Uterus (tissue), 4 donors: ENCODE results near the gene ALS2CL. TPM values are rescaled to one million over a fixed set of nuclear protein-coding genes. Genes with fewer than 3 reads are reported as not detected.

ENCODE experiments used
- DNase-seq, 2 donors: peaks; one replicate each; pipeline ENCODE4 v3.0.0-alpha.2; 2019 to 2020
- H3K27ac ChIP-seq, 2 donors: fragments of 200-600 bp; sonication (generic); 1 replicate in 1 of 2; 2 replicates in 1 of 2; pipeline ENCODE4 v1.5.1; 2016 to 2018
- H3K27me3 ChIP-seq, 2 donors: fragments of 200-600 bp; sonication (generic); one replicate each; pipeline ENCODE4 v1.5.1; 2018 to 2019; ENCODE audit warnings: control low read depth in 1 of 2
- H3K36me3 ChIP-seq, 2 donors: fragments of 200-600 bp; sonication (generic); one replicate each; pipeline ENCODE4 v1.5.1; 2019; ENCODE audit warnings: control low read depth in 1 of 2
- H3K4me1 ChIP-seq, 2 donors: fragments of 200-600 bp; sonication (generic); one replicate each; pipeline ENCODE4 v1.5.1; 2018 to 2019; ENCODE audit warnings: control low read depth in 1 of 2
- H3K4me3 ChIP-seq, 2 donors: fragments of 200-600 bp; sonication (generic); 1 replicate in 1 of 2; 2 replicates in 1 of 2; pipeline ENCODE4 v1.5.1; 2018 to 2019; ENCODE audit warnings: mild to moderate bottlenecking in 1 of 2
- H3K9me3 ChIP-seq, 2 donors: fragments of 200-600 bp; sonication (generic); one replicate each; pipeline ENCODE4 v1.5.1; 2019; ENCODE audit warnings: control low read depth in 1 of 2
- CTCF ChIP-seq, 4 experiments: fragments of 200-600 bp in 2 of 4; fragments of 450-650 bp in 2 of 4; sonication (generic) in 2 of 4; IDR thresholded peaks; one replicate each; pipeline ENCODE4 v1.5.1; 2016 to 2019; ENCODE audit warnings: antibody characterized with exemption in 4 of 4, mild to moderate bottlenecking in 2 of 4, moderate library complexity in 1 of 4
- POLR2A ChIP-seq, 2 donors: fragments of 450-650 bp; IDR thresholded peaks; one replicate each; pipeline ENCODE4 v1.6.1; 2016; ENCODE audit warnings: antibody characterized with exemption in 2 of 2, mild to moderate bottlenecking in 1 of 2, moderate library complexity in 1 of 2
- intact Hi-C: fragments of 100-400 bp; cut with DNase I; formaldehyde crosslinking; loops from one replicate; pipeline ENCODE4 v1.15.1; 2023; ENCODE audit warnings: low total_unique reads
- total RNA-seq, 4 donors: library from RNA; depleted of rRNA in 3 of 4; stranded (reverse); fragments of >200 nt in 3 of 4; gene quantifications; one replicate each; pipeline versions ENCODE4 v1.1.0 to v1.2.4, GENCODE V29; 2014 to 2023
- donor health status: DM: yes; HTN: yes; CAD: no.

ALS2CL gene
- total RNA-seq, 4 donors from 2014 or later = 15.7 to 75.3 (median 31.5) TPM

- Histone ChIP-seq H3K27me3 (no peaks in the 10 kb centered on the region), H3K4me1 (no peaks in the 10 kb centered on the region), H3K27ac (no peak overlapping the region), H3K9me3 (no peaks in the 10 kb centered on the region), H3K36me3 (no peaks in the 10 kb centered on the region), H3K4me3 (no peak overlapping the region)
- DNase-seq = no peak
- intact Hi-C loops = no loop called here
- TF ChIP-seq CTCF (IDR thresholded peaks at IDR 0.05) (no peak), POLR2A (IDR thresholded peaks at IDR 0.05) (no peak)
These were observed 21.4 kb upstream of the ALS2CL start for GRCh38 chr3:46714728-46715506.

- no peak overlapping the region for H3K27ac ChIP-seq
- TF ChIP-seq CTCF (IDR thresholded peaks at IDR 0.05) (no peak), POLR2A (IDR thresholded peaks at IDR 0.05) (no peak)
- no peaks in the 10 kb centered on the region for H3K36me3 ChIP-seq
- intact Hi-C loops = no loop called here
- H3K4me3 ChIP-seq = no peak overlapping the region
- DNase-seq = no peak
- H3K9me3 ChIP-seq = no peaks in the 10 kb centered on the region
- H3K27me3 ChIP-seq = no peaks in the 10 kb centered on the region
- no peaks in the 10 kb centered on the region for H3K4me1 ChIP-seq
These were observed 20.5 kb upstream of the ALS2CL start for GRCh38 chr3:46713898-46714552.

GRCh38 chr3:46713050-46713897 is 19.8 kb upstream of the ALS2CL start:
- H3K36me3 ChIP-seq = no peaks in the 10 kb centered on the region
- no peak overlapping the region for H3K27ac ChIP-seq
- no peaks in the 10 kb centered on the region for H3K27me3 ChIP-seq
- H3K4me1 ChIP-seq = no peaks in the 10 kb centered on the region
- TF ChIP-seq POLR2A (IDR thresholded peaks at IDR 0.05) (no peak), CTCF (IDR thresholded peaks at IDR 0.05) (no peak)
- no peak overlapping the region for H3K4me3 ChIP-seq
- peak in 1 of 2 donors; percentile 2 for DNase-seq
- intact Hi-C loops = no loop called here
- no peaks in the 10 kb centered on the region for H3K9me3 ChIP-seq

GRCh38 chr3:46712191-46713049 is 18.9 kb upstream of the ALS2CL start:
- Histone ChIP-seq H3K4me1 (no peaks in the 10 kb centered on the region), H3K4me3 (no peak overlapping the region), H3K36me3 (no peaks in the 10 kb centered on the region), H3K9me3 (no peaks in the 10 kb centered on the region), H3K27ac (no peak overlapping the region), H3K27me3 (no peaks in the 10 kb centered on the region)
- intact Hi-C loops = no loop called here
- DNase-seq = peak; percentile 6
- TF ChIP-seq CTCF (IDR thresholded peaks at IDR 0.05) (no peak), POLR2A (IDR thresholded peaks at IDR 0.05) (no peak)
